Measurements from ENCODE around the gene ERC1.

DNA sequence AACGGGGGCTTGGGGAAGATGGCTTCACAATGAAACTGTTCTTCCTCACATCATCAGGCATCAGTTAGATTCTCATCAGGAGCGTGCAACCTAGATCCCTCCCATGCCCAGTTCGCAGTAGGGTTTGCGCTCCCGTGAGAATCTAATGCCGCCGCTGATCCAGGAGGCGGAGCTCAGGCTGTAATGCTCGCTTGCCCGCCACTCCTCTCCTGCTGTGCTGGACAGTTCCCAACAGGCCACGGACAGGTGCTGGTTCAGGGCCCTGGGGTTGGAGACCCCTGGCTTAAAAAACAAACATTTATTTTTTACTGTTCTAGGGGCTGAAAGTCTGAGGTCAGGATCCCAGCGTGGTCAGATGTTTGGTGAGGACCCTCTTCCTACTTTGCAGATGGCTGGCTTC is 422.9 kb downstream of the ERC1 start:
- no peak for TF ChIP-seq CTCF (IDR thresholded peaks at IDR 0.05)
- TF ChIP-seq, protein P1, sequence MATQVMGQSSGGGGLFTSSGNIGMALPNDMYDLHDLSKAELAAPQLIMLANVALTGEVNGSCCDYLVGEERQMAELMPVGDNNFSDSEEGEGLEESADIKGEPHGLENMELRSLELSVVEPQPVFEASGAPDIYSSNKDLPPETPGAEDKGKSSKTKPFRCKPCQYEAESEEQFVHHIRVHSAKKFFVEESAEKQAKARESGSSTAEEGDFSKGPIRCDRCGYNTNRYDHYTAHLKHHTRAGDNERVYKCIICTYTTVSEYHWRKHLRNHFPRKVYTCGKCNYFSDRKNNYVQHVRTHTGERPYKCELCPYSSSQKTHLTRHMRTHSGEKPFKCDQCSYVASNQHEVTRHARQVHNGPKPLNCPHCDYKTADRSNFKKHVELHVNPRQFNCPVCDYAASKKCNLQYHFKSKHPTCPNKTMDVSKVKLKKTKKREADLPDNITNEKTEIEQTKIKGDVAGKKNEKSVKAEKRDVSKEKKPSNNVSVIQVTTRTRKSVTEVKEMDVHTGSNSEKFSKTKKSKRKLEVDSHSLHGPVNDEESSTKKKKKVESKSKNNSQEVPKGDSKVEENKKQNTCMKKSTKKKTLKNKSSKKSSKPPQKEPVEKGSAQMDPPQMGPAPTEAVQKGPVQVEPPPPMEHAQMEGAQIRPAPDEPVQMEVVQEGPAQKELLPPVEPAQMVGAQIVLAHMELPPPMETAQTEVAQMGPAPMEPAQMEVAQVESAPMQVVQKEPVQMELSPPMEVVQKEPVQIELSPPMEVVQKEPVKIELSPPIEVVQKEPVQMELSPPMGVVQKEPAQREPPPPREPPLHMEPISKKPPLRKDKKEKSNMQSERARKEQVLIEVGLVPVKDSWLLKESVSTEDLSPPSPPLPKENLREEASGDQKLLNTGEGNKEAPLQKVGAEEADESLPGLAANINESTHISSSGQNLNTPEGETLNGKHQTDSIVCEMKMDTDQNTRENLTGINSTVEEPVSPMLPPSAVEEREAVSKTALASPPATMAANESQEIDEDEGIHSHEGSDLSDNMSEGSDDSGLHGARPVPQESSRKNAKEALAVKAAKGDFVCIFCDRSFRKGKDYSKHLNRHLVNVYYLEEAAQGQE (IDR thresholded peaks at IDR 0.05; ENCODE audit: insufficient read depth in 1 of 2, low read depth in 2 of 2, low read length in 1 of 2) = peak in 1 of 2 experiments; percentile 46; a peak in 1 of 4 replicates
- no peak for TF ChIP-seq POLR2AphosphoS5 (IDR thresholded peaks at IDR 0.05; ENCODE audit: low read depth, low read length)
- TF ChIP-seq TCF7L2 (IDR thresholded peaks at IDR 0.05; ENCODE audit: low read depth, low read length) = no peak
- TF ChIP-seq SIN3A (IDR thresholded peaks at IDR 0.05; ENCODE audit: borderline replicate concordance, insufficient read depth, low read depth, low read length) = no peak
